Kasumi-1 (cell line): ENCODE data around the gene ETNPPL.

Experiments used
- DNase-seq, 2 experiments: peaks; one replicate each; lab custom pipeline; 2025; lab: John Stamatoyannopoulos, UW

Gene ETNPPL

GRCh38 chr4:108762559-108763225 is at the start of gene ETNPPL:
TSS of gene ETNPPL (minus strand) at chr4:108763053. CDS start at chr4:108762898, 155 bp downstream.
- peak; percentile 3 to 17 for DNase-seq

- DNase-seq = no peak
Observed at GRCh38 chr4:108811486-108811885, 48.6 kb upstream of the ETNPPL start.

GRCh38 chr4:108810087-108810486 is 47.2 kb upstream of the ETNPPL start:
- no peak for DNase-seq

GRCh38 chr4:108804648-108805273 is 41.9 kb upstream of the ETNPPL start:
- DNase-seq = no peak

- no peak for DNase-seq
Observed at GRCh38 chr4:108799306-108799705, 36.5 kb upstream of the ETNPPL start.

- no peak for DNase-seq
Observed at GRCh38 chr4:108796173-108796572, 33.3 kb upstream of the ETNPPL start.

- DNase-seq = no peak
Observed at GRCh38 chr4:108795733-108796132, 32.9 kb upstream of the ETNPPL start.

GRCh38 chr4:108794136-108794535 is 31.3 kb upstream of the ETNPPL start:
- DNase-seq = no peak

GRCh38 chr4:108793415-108793814 is 30.6 kb upstream of the ETNPPL start:
- no peak for DNase-seq

GRCh38 chr4:108788731-108789130 is 25.9 kb upstream of the ETNPPL start:
- no peak for DNase-seq

- DNase-seq = no peak
Observed at GRCh38 chr4:108787724-108788123, 24.9 kb upstream of the ETNPPL start.

GRCh38 chr4:108787106-108787505 is 24.3 kb upstream of the ETNPPL start:
- DNase-seq = no peak

- DNase-seq = no peak
Observed at GRCh38 chr4:108786351-108786750, 23.5 kb upstream of the ETNPPL start.

- peak in 1 of 2 experiments; percentile 12 for DNase-seq
Observed at GRCh38 chr4:108783665-108784463, 21.0 kb upstream of the ETNPPL start.

- no peak for DNase-seq
Observed at GRCh38 chr4:108779958-108780357, 17.1 kb upstream of the ETNPPL start.

GRCh38 chr4:108777388-108777787 is 14.5 kb upstream of the ETNPPL start:
- no peak for DNase-seq

- DNase-seq = no peak
Observed at GRCh38 chr4:108775921-108776320, 13.1 kb upstream of the ETNPPL start.

GRCh38 chr4:108774809-108775530 is 12.1 kb upstream of the ETNPPL start:
- no peak for DNase-seq

GRCh38 chr4:108772402-108772801 is 9.5 kb upstream of the ETNPPL start:
- DNase-seq = no peak

GRCh38 chr4:108766058-108766457 is 3.2 kb upstream of the ETNPPL start:
- DNase-seq = no peak

GRCh38 chr4:108763986-108764385 is 1.1 kb upstream of the ETNPPL start:
- DNase-seq = no peak

- DNase-seq = no peak
Observed at GRCh38 chr4:108763226-108763593, 357 bp upstream of the ETNPPL start.
